Mesenchymal stem cell (in vitro differentiated cells and primary cell): ENCODE measurements around the gene SEZ6.
A peak's percentile ranks its signal among the peaks of the same experiment; 100 is the strongest.

Experiments used
- DNase-seq: peaks from one replicate; pipeline ENCODE4 v3.0.0-alpha.2; 2013
- H2AFZ ChIP-seq: one replicate; pipeline ENCODE4 v1.6.1; 2013; ENCODE audit warnings: low read depth, mild to moderate bottlenecking, control low read depth, inconsistent platforms, low read length, moderate library complexity
- H2AK5ac ChIP-seq: 2 replicates; pipeline ENCODE4 v1.6.1; 2013; ENCODE audit warnings: low read length, moderate library complexity, mild to moderate bottlenecking, inconsistent platforms; ENCODE audit not compliant: severe bottlenecking
- H2BK120ac ChIP-seq: one replicate; pipeline ENCODE4 v1.6.1; 2013; ENCODE audit warnings: low read depth, mild to moderate bottlenecking, inconsistent platforms, low read length, moderate library complexity
- H2BK12ac ChIP-seq, 2 experiments: one replicate each; pipeline ENCODE4 v1.6.1; 2013; ENCODE audit warnings: inconsistent platforms in 2 of 2, low read length in 2 of 2, mild to moderate bottlenecking in 2 of 2, moderate library complexity in 2 of 2, control low read depth in 1 of 2
- H2BK15ac ChIP-seq: one replicate; pipeline ENCODE4 v1.6.1; 2013; ENCODE audit warnings: mild to moderate bottlenecking, low read depth, inconsistent platforms; ENCODE audit not compliant: poor library complexity, severe bottlenecking
- H2BK5ac ChIP-seq: 2 replicates; pipeline ENCODE4 v1.6.1; 2013; ENCODE audit warnings: low read depth, mild to moderate bottlenecking, low read length, control low read depth, inconsistent platforms; ENCODE audit not compliant: poor library complexity, severe bottlenecking
- H3K14ac ChIP-seq, 2 experiments: one replicate each; pipeline ENCODE4 v1.6.1; 2013; ENCODE audit warnings: inconsistent platforms in 2 of 2, low read length in 2 of 2, control low read depth in 1 of 2, mild to moderate bottlenecking in 1 of 2, moderate library complexity in 1 of 2
- H3K18ac ChIP-seq, 2 experiments: one replicate each; pipeline ENCODE4 v1.6.1; 2013; ENCODE audit warnings: inconsistent platforms in 2 of 2, low read length in 2 of 2, control low read depth in 1 of 2, low read depth in 1 of 2, mild to moderate bottlenecking in 1 of 2
- H3K23ac ChIP-seq, 2 experiments: one replicate each; pipeline ENCODE4 v1.6.1; 2013; ENCODE audit warnings: inconsistent platforms in 2 of 2, low read length in 2 of 2, mild to moderate bottlenecking in 2 of 2, moderate library complexity in 2 of 2, control low read depth in 1 of 2
- H3K27ac ChIP-seq: 2 replicates; pipeline ENCODE4 v1.5.1; 2013; ENCODE audit warnings: mild to moderate bottlenecking, moderate library complexity, low read length, control low read depth, inconsistent platforms; ENCODE audit not compliant: poor library complexity, severe bottlenecking
- H3K27me3 ChIP-seq, 2 experiments: 2 replicates each; pipeline versions ENCODE4 v1.6.1 to v1.7.0; 2013; ENCODE audit warnings: low read length in 2 of 2, mild to moderate bottlenecking in 2 of 2, moderate library complexity in 2 of 2, control low read depth in 1 of 2, inconsistent platforms in 1 of 2; ENCODE audit not compliant: control insufficient read depth in 1 of 2, insufficient read depth in 1 of 2
- H3K36me3 ChIP-seq, 2 experiments: 2 replicates each; pipeline versions ENCODE4 v1.6.1 to v1.7.0; 2013; ENCODE audit warnings: low read length in 2 of 2, control low read depth in 1 of 2, inconsistent platforms in 1 of 2, low read depth in 1 of 2, mild to moderate bottlenecking in 1 of 2; ENCODE audit not compliant: insufficient read depth in 2 of 2, control insufficient read depth in 1 of 2
- H3K4ac ChIP-seq, 2 experiments: one replicate each; pipeline ENCODE4 v1.6.1; 2013; ENCODE audit warnings: inconsistent platforms in 2 of 2, low read length in 2 of 2, mild to moderate bottlenecking in 2 of 2, moderate library complexity in 2 of 2, control low read depth in 1 of 2, low read depth in 1 of 2
- H3K4me1 ChIP-seq: 2 replicates; pipeline ENCODE4 v1.6.1; 2013; ENCODE audit warnings: low read depth, low read length, control low read depth; ENCODE audit not compliant: control insufficient read depth, insufficient read depth
- H3K4me2 ChIP-seq: 2 replicates; pipeline ENCODE4 v1.6.1; 2013; ENCODE audit warnings: low read length, mild to moderate bottlenecking, inconsistent platforms; ENCODE audit not compliant: poor library complexity, severe bottlenecking
- H3K4me3 ChIP-seq, 2 experiments: 2 replicates each; pipeline versions ENCODE4 v1.5.1 to v1.7.0; 2013; ENCODE audit warnings: low read length in 2 of 2, mild to moderate bottlenecking in 2 of 2, control low read depth in 1 of 2, low read depth in 1 of 2; ENCODE audit not compliant: insufficient read depth in 1 of 2
- H3K79me1 ChIP-seq: replicated peaks from 2 replicates; pipeline ENCODE4 v1.6.1; 2013; ENCODE audit warnings: mild to moderate bottlenecking, control low read depth, low read length, inconsistent platforms; ENCODE audit not compliant: poor library complexity, severe bottlenecking
- H3K9ac ChIP-seq: 2 replicates; pipeline ENCODE4 v1.7.0; 2013; ENCODE audit warnings: mild to moderate bottlenecking, low read length, moderate library complexity
- H3K9me3 ChIP-seq: 2 replicates; pipeline ENCODE4 v1.7.0; 2013; ENCODE audit warnings: mild to moderate bottlenecking, low read length; ENCODE audit not compliant: control insufficient read depth
- H4K8ac ChIP-seq: one replicate; pipeline ENCODE4 v1.6.1; 2013; ENCODE audit warnings: inconsistent platforms, mild to moderate bottlenecking, low read length, moderate library complexity
- H4K91ac ChIP-seq: one replicate; pipeline ENCODE4 v1.6.1; 2013; ENCODE audit warnings: mild to moderate bottlenecking, low read length, inconsistent platforms
- WGBS: methylation state at CpG from one replicate; pipeline ENCODE4 v1.1.7; 2013; ENCODE audit warnings: mixed read lengths; 5-methylcytosine and 5-hydroxymethylcytosine counted together

The SEZ6 gene

DNA sequence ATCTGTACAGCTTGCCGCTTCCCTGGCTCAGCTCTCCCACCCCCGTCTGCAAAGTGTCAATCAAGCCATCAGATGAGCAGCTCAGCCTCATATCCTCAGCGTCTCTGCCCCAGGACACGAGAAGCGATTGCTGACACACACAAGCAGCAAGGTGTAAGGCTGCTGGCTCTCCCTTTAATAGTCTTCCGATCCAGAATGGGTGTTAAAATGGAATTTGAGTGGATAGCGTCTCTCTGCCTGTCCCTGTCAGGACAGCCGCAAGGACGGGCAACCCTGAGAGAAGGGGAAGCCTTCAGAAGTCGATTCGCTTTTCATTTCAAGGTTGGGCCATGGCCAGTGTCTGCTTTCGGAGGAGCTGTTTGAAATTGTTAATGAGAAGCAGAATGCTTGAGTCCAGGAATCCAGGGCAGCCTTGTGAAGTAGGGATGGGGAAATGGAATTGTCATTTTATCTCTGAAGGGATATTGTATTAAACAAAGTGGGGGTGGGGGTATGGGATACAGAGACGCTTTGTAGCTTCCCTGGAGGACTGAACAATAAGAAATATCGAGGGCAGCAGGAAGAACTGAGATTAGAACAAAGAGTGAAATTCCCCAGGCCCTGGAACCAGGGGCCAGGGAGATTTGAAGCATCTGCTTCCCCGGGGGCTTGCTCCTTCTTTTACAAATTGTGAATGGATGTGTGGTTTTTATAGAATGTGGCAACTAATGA is 32.4 kb upstream of the SEZ6 start:
- DNase-seq, result no peak

DNA sequence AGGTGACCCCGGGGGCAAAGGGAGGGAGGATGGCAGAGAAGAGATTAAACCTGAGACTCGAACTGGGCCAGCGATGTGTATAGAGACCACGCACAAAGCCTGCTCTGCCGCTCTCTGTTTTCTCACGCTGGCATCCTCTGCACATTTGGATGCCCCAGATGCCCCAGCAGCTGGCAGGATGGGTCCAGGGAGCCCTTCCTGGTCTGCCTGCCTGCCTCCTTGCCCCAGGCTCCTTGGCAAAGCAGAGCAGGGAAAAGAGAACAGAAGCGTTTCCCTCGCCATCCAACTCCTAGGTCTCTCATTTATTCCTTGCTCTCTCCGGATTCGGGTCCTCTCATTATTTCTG is 31.9 kb upstream of the SEZ6 start:
- no peak overlapping the region for H2BK15ac ChIP-seq
- no peak overlapping the region for H3K23ac ChIP-seq
- H3K18ac ChIP-seq, result no peak overlapping the region
- no peak overlapping the region for H3K9ac ChIP-seq
- no peak overlapping the region for H2AK5ac ChIP-seq
- H2BK120ac ChIP-seq, result no peak overlapping the region
- no peak overlapping the region for H3K4me3 ChIP-seq
- no peak overlapping the region for H3K4me2 ChIP-seq
- no peak overlapping the region for H2BK12ac ChIP-seq
- no peaks in the 10 kb centered on the region for H3K79me1 ChIP-seq
- DNase-seq, result no peak
- H4K8ac ChIP-seq, result no peak overlapping the region
- H2AFZ ChIP-seq, result no peak overlapping the region
- peaks cover 47% of the 10 kb centered on the region for H3K9me3 ChIP-seq
- H4K91ac ChIP-seq, result no peak overlapping the region
- H3K36me3 ChIP-seq, result no peaks in the 10 kb centered on the region
- H3K27ac ChIP-seq, result no peak overlapping the region
- H2BK5ac ChIP-seq, result no peak overlapping the region
- H3K14ac ChIP-seq, result no peak overlapping the region
- WGBS, result 90% methylated on average over 10 of the region's 10 CpGs
- no peak overlapping the region for H3K4ac ChIP-seq
- H3K4me1 ChIP-seq, result peaks cover 7% of the 10 kb centered on the region
- H3K27me3 ChIP-seq, result peaks cover 25 to 72% of the 10 kb centered on the region in 2 experiments

More for the DNA sequence above, 32.4 kb upstream of the SEZ6 start:
- H2BK12ac ChIP-seq, result no peak overlapping the region
- no peak overlapping the region for H4K91ac ChIP-seq
- WGBS, result 57% methylated on average over 15 of the region's 15 CpGs
- peaks cover 22 to 73% of the 10 kb centered on the region in 2 experiments for H3K27me3 ChIP-seq
- H3K4ac ChIP-seq, result no peak overlapping the region
- no peak overlapping the region for H3K23ac ChIP-seq
- no peak overlapping the region for H3K27ac ChIP-seq
- H2BK5ac ChIP-seq, result no peak overlapping the region
- no peak overlapping the region for H3K14ac ChIP-seq
- H2AK5ac ChIP-seq, result no peak overlapping the region
- peaks cover 10% of the 10 kb centered on the region for H3K4me1 ChIP-seq
- no peak overlapping the region for H2AFZ ChIP-seq
- no peaks in the 10 kb centered on the region for H3K36me3 ChIP-seq
- H2BK120ac ChIP-seq, result no peak overlapping the region
- no peaks in the 10 kb centered on the region for H3K79me1 ChIP-seq
- no peak overlapping the region for H3K4me3 ChIP-seq
- H3K9ac ChIP-seq, result no peak overlapping the region
- H4K8ac ChIP-seq, result no peak overlapping the region
- H3K9me3 ChIP-seq, result peaks cover 42% of the 10 kb centered on the region
- no peak overlapping the region for H3K18ac ChIP-seq
- no peak overlapping the region for H3K4me2 ChIP-seq
- no peak overlapping the region for H2BK15ac ChIP-seq

GRCh38 chr17:29036584-29036983 is 30.8 kb upstream of the SEZ6 start:
- Histone ChIP-seq H3K18ac (no peak overlapping the region), H3K23ac (no peak overlapping the region), H3K4me1 (peaks cover 9% of the 10 kb centered on the region), H2BK120ac (no peak overlapping the region), H4K91ac (no peak overlapping the region), H2BK15ac (no peak overlapping the region), H2AK5ac (no peak overlapping the region), H3K4me2 (no peak overlapping the region), H3K14ac (no peak overlapping the region), H2AFZ (no peak overlapping the region), H3K9ac (no peak overlapping the region), H4K8ac (no peak overlapping the region), H3K4me3 (no peak overlapping the region), H2BK5ac (no peak overlapping the region), H3K27ac (no peak overlapping the region), H3K27me3 (peaks cover 36 to 74% of the 10 kb centered on the region in 2 experiments), H3K36me3 (no peaks in the 10 kb centered on the region), H3K4ac (no peak overlapping the region), H3K9me3 (peaks cover 48% of the 10 kb centered on the region), H2BK12ac (no peak overlapping the region), H3K79me1 (no peaks in the 10 kb centered on the region)
- DNase-seq, result no peak
- 45% methylated on average over 4 of the region's 5 CpGs for WGBS

- no peak overlapping the region for H4K91ac ChIP-seq
- H3K4me1 ChIP-seq, result peaks cover 4% of the 10 kb centered on the region
- H3K4me2 ChIP-seq, result no peak overlapping the region
- peaks cover 48% of the 10 kb centered on the region for H3K9me3 ChIP-seq
- H3K79me1 ChIP-seq, result no peaks in the 10 kb centered on the region
- no peak overlapping the region for H3K9ac ChIP-seq
- H3K4ac ChIP-seq, result no peak overlapping the region
- no peak overlapping the region for H2AK5ac ChIP-seq
- WGBS, result 71% methylated on average over 1 of the region's 1 CpG
- peak overlapping the region in 1 of 2 experiments; percentile 13 for H3K4me3 ChIP-seq
- no peak overlapping the region for H3K18ac ChIP-seq
- H3K27ac ChIP-seq, result no peak overlapping the region
- H2BK120ac ChIP-seq, result no peak overlapping the region
- H4K8ac ChIP-seq, result no peak overlapping the region
- no peak overlapping the region for H2AFZ ChIP-seq
- no peak overlapping the region for H3K14ac ChIP-seq
- no peak for DNase-seq
- H2BK12ac ChIP-seq, result no peak overlapping the region
- no peak overlapping the region for H2BK15ac ChIP-seq
- no peaks in the 10 kb centered on the region for H3K36me3 ChIP-seq
- no peak overlapping the region for H3K23ac ChIP-seq
- H2BK5ac ChIP-seq, result no peak overlapping the region
- peaks cover 43 to 91% of the 10 kb centered on the region in 2 experiments for H3K27me3 ChIP-seq
Measured at GRCh38 chr17:29034510-29034909, 28.7 kb upstream of the SEZ6 start.
